Measurements from ENCODE around the gene POU3F3.

POU3F3 gene

DNA sequence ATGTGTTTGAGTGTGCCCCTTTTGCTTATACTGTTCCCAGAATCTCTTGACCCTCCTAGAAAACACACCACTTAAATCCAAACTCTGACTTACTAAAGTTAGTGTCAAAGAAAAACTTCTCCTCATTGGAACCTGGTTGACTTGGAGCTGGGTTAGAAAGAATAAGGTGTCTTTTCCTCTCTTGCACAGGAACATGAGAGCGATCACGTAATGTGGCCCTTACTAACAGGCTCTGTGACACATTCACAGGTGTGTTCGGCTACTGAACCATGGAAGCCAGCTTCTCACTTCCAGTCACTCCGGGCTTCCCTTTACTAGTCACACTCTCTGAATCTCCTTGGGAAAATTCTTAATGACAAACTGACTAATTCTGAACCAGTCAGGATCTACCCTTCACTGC is 5.4 kb upstream of the POU3F3 start:
- no peaks in the 10 kb centered on the region for H3K36me3 ChIP-seq (ENCODE audit: control insufficient read depth, insufficient read depth, low read length)
- 10 to 23% methylated on average over 4 of the region's 4 CpGs for WGBS, 2 experiments (ENCODE audit: insufficient coverage in 2 of 2)
- H3K27ac ChIP-seq (ENCODE audit: low read depth, low read length, severe bottlenecking), result no peak overlapping the region
- H3K4me3 ChIP-seq (ENCODE audit: extremely low read depth, insufficient read depth, low read length, poor library complexity, severe bottlenecking), result no peak overlapping the region
- H3K4me1 ChIP-seq (ENCODE audit: control insufficient read depth, insufficient read depth, low read length, poor library complexity, severe bottlenecking), result peaks cover 12% of the 10 kb centered on the region
- no peaks in the 10 kb centered on the region for H3K9me3 ChIP-seq (ENCODE audit: control insufficient read depth, low read length)

GRCh38 chr2:104849101-104849500 is 4.8 kb upstream of the POU3F3 start:
- peaks cover 12% of the 10 kb centered on the region for H3K4me1 ChIP-seq (ENCODE audit: control insufficient read depth, insufficient read depth, low read length, poor library complexity, severe bottlenecking)
- no peaks in the 10 kb centered on the region for H3K36me3 ChIP-seq (ENCODE audit: control insufficient read depth, insufficient read depth, low read length)
- no peak overlapping the region for H3K4me3 ChIP-seq (ENCODE audit: extremely low read depth, insufficient read depth, low read length, poor library complexity, severe bottlenecking)
- 0% methylated on average over 1 of the region's 1 CpG; no CpG with 5 or more reads in 1 of the 2 experiments for WGBS, 2 experiments (ENCODE audit: insufficient coverage in 2 of 2)
- H3K27ac ChIP-seq (ENCODE audit: low read depth, low read length, severe bottlenecking), result no peak overlapping the region
- H3K9me3 ChIP-seq (ENCODE audit: control insufficient read depth, low read length), result no peaks in the 10 kb centered on the region

DNA sequence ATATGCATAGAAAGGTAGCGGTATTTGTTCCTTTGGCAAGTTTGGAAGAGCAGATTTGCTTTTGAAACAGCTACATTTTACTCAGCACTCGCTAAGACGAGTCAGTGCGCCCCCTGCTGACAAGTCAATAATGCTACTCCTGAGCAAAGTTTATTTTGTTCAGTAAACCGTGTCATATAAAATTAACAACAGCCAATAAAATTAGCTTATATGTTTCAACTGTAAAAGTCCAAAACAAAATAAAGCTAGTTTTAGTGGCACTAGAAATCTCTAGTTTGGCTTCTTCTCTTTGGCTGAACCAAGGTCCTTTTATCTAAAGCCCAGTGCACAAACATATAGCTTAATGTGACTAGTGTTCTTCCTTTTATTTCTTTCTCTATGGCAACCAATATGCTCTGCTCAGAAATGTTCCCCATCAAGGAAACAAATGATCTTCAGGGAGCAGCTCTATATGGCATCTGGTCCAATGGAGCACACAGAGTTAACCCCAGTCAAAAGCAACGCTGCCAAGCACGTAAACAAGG is 4.2 kb upstream of the POU3F3 start:
- 2 to 8% methylated on average over 2 to 6 of the region's 7 CpGs for WGBS, 2 experiments (ENCODE audit: insufficient coverage in 2 of 2)
- Histone ChIP-seq H3K27ac (ENCODE audit: low read depth, low read length, severe bottlenecking) (no peak overlapping the region), H3K9me3 (ENCODE audit: control insufficient read depth, low read length) (no peaks in the 10 kb centered on the region), H3K4me3 (ENCODE audit: extremely low read depth, insufficient read depth, low read length, poor library complexity, severe bottlenecking) (no peak overlapping the region), H3K36me3 (ENCODE audit: control insufficient read depth, insufficient read depth, low read length) (no peaks in the 10 kb centered on the region), H3K4me1 (ENCODE audit: control insufficient read depth, insufficient read depth, low read length, poor library complexity, severe bottlenecking) (peaks cover 8% of the 10 kb centered on the region)

- Histone ChIP-seq H3K4me1 (ENCODE audit: control insufficient read depth, insufficient read depth, low read length, poor library complexity, severe bottlenecking) (peaks cover 8% of the 10 kb centered on the region), H3K27ac (ENCODE audit: low read depth, low read length, severe bottlenecking) (peak overlapping the region; percentile 45), H3K36me3 (ENCODE audit: control insufficient read depth, insufficient read depth, low read length) (no peaks in the 10 kb centered on the region), H3K4me3 (ENCODE audit: extremely low read depth, insufficient read depth, low read length, poor library complexity, severe bottlenecking) (no peak overlapping the region), H3K9me3 (ENCODE audit: control insufficient read depth, low read length) (no peaks in the 10 kb centered on the region)
- WGBS, 2 experiments (ENCODE audit: insufficient coverage in 2 of 2), result 2 to 5% methylated on average over 5 to 7 of the region's 9 CpGs
These were observed 3.3 kb upstream of the POU3F3 start for GRCh38 chr2:104850361-104851290.

DNA sequence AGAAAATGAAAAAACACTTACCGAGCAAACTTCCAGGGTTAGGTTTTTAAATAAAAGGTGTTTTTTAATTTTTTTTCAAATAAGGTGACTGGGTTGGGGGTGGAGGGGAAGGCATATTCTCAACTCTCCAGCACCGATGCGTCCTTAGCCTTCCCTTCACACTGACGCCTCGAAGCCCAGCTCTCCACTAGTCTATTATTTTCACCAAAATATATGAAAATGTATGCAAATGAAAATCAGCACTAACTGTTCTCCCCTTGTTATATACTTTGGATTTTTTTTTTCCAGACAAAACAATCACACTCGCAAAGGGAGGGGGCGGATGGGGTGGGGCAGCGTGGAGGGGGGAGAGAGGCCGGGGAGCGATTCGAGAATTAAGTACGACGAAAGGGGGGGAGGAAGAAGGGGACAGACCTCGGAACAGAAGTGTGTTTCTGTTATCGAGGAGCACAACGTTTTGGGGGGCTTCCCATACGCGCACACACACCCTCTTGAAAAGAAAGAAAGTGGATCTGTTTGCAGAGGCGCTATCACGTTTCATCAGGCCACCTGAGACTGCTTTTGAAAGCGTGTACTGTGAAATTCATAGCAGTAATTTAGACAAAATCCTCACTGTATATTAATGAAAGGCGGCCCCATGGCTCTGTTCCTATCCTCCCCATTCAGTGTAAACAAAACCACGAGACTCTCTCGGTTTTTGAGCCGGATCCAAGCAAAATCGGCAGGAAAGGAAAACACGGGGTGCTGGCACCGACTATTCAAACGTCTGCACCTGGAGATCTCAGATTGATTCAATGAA is 2.4 kb upstream of the POU3F3 start:
- Histone ChIP-seq H3K9me3 (ENCODE audit: control insufficient read depth, low read length) (no peaks in the 10 kb centered on the region), H3K4me1 (ENCODE audit: control insufficient read depth, insufficient read depth, low read length, poor library complexity, severe bottlenecking) (peaks cover 8% of the 10 kb centered on the region), H3K36me3 (ENCODE audit: control insufficient read depth, insufficient read depth, low read length) (no peaks in the 10 kb centered on the region), H3K4me3 (ENCODE audit: extremely low read depth, insufficient read depth, low read length, poor library complexity, severe bottlenecking) (no peak overlapping the region), H3K27ac (ENCODE audit: low read depth, low read length, severe bottlenecking) (peak overlapping the region; percentile 45)
- 0% methylated on average over 4 to 16 of the region's 29 CpGs for WGBS, 2 experiments (ENCODE audit: insufficient coverage in 2 of 2)

GRCh38 chr2:104852090-104852666 is 1.7 kb upstream of the POU3F3 start:
- H3K27ac ChIP-seq (ENCODE audit: low read depth, low read length, severe bottlenecking), result peak overlapping the region; percentile 29
- no peaks in the 10 kb centered on the region for H3K36me3 ChIP-seq (ENCODE audit: control insufficient read depth, insufficient read depth, low read length)
- 0% methylated on average over 25 to 33 of the region's 39 CpGs for WGBS, 2 experiments (ENCODE audit: insufficient coverage in 2 of 2)
- H3K9me3 ChIP-seq (ENCODE audit: control insufficient read depth, low read length), result no peaks in the 10 kb centered on the region
- H3K4me1 ChIP-seq (ENCODE audit: control insufficient read depth, insufficient read depth, low read length, poor library complexity, severe bottlenecking), result peaks cover 8% of the 10 kb centered on the region
- no peak overlapping the region for H3K4me3 ChIP-seq (ENCODE audit: extremely low read depth, insufficient read depth, low read length, poor library complexity, severe bottlenecking)

DNA sequence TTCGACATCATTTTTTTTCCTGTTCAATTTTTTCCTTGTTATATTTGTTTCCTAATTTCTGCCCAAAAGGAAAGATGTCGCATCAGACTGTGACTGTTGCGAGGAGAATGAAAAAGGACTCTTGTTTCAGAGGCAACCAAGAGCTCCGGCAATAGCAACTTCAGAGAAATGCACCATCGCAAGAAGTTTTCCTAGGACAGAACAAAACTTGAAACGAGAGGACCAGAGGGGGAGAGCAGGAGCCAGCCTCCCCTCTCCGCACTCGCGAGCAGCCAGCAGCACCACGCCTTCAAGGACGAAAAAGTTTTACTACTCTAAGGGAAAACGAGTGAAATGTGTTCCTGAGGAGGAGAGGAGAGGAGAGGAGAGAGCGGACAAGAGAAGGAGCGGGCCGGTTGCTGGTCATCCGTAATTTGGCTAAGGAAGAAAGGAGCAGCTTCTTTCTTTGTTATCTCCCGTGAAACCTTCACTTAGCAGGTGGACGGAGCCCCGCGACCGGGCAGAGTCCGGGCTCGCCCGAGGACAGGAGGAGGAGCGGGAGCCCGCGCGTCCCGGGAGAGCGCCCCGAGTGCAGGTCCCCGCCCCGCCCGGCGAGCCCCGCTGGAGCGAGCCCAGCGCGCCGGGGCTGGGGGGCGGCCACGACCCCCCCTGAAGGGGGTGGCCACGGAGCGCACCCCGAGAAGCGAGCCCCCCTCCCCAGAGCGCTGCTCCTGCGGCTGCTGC is 744 bp downstream of the POU3F3 start:
- H3K36me3 ChIP-seq (ENCODE audit: control insufficient read depth, insufficient read depth, low read length), result no peaks in the 10 kb centered on the region
- H3K4me3 ChIP-seq (ENCODE audit: extremely low read depth, insufficient read depth, low read length, poor library complexity, severe bottlenecking), result peak overlapping the region; percentile 34
- peak overlapping the region; percentile 10 for H3K27ac ChIP-seq (ENCODE audit: low read depth, low read length, severe bottlenecking)
- WGBS, 2 experiments (ENCODE audit: insufficient coverage in 2 of 2), result 1 to 2% methylated on average over 21 to 34 of the region's 48 CpGs
- H3K9me3 ChIP-seq (ENCODE audit: control insufficient read depth, low read length), result no peaks in the 10 kb centered on the region
- H3K4me1 ChIP-seq (ENCODE audit: control insufficient read depth, insufficient read depth, low read length, poor library complexity, severe bottlenecking), result peaks cover 8% of the 10 kb centered on the region

- H3K4me1 ChIP-seq (ENCODE audit: control insufficient read depth, insufficient read depth, low read length, poor library complexity, severe bottlenecking), result peaks cover 8% of the 10 kb centered on the region
- H3K27ac ChIP-seq (ENCODE audit: low read depth, low read length, severe bottlenecking), result no peak overlapping the region
- no peak overlapping the region for H3K4me3 ChIP-seq (ENCODE audit: extremely low read depth, insufficient read depth, low read length, poor library complexity, severe bottlenecking)
- 0 to 2% methylated on average over 42 to 47 of the region's 135 CpGs for WGBS, 2 experiments (ENCODE audit: insufficient coverage in 2 of 2)
- H3K9me3 ChIP-seq (ENCODE audit: control insufficient read depth, low read length), result no peaks in the 10 kb centered on the region
- no peaks in the 10 kb centered on the region for H3K36me3 ChIP-seq (ENCODE audit: control insufficient read depth, insufficient read depth, low read length)
These were observed 1.5 kb downstream of the POU3F3 start for GRCh38 chr2:104855221-104856085.

DNA sequence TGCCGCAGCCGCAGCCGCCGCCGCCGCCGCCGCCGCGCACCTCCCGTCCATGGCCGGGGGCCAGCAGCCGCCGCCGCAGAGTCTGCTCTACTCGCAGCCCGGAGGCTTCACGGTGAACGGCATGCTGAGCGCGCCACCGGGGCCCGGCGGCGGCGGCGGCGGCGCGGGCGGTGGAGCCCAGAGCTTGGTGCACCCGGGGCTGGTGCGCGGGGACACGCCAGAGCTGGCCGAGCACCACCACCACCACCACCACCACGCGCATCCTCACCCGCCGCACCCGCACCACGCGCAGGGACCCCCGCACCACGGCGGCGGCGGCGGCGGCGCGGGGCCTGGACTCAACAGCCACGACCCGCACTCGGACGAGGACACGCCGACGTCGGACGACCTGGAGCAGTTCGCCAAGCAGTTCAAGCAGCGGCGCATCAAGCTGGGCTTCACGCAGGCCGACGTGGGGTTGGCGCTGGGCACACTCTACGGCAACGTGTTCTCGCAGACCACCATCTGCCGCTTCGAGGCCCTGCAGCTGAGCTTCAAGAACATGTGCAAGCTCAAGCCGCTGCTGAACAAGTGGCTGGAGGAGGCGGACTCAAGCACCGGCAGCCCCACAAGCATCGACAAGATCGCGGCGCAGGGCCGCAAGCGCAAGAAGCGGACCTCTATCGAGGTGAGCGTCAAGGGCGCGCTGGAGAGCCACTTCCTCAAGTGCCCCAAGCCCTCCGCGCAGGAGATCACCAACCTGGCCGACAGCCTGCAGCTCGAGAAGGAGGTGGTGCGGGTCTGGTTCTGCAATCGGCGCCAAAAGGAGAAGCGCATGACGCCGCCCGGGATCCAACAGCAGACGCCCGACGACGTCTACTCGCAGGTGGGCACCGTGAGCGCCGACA is 2.4 kb downstream of the POU3F3 start:
- WGBS, 2 experiments (ENCODE audit: insufficient coverage in 2 of 2), result 2% methylated on average over 82 to 87 of the region's 106 CpGs
- Histone ChIP-seq H3K9me3 (ENCODE audit: control insufficient read depth, low read length) (no peaks in the 10 kb centered on the region), H3K36me3 (ENCODE audit: control insufficient read depth, insufficient read depth, low read length) (no peaks in the 10 kb centered on the region), H3K4me3 (ENCODE audit: extremely low read depth, insufficient read depth, low read length, poor library complexity, severe bottlenecking) (no peak overlapping the region), H3K27ac (ENCODE audit: low read depth, low read length, severe bottlenecking) (no peak overlapping the region), H3K4me1 (ENCODE audit: control insufficient read depth, insufficient read depth, low read length, poor library complexity, severe bottlenecking) (peaks cover 8% of the 10 kb centered on the region)
